DOHH2 (cell line): Measurements from ENCODE around the gene GABARAPL2.

Source experiments
- EZH2phosphoT487 ChIP-seq: fragments of 200-600 bp; sonication (generic); IDR thresholded peaks from 2 replicates; pipeline ENCODE4 v1.6.1; 2017; ENCODE audit warnings: borderline replicate concordance, mild to moderate bottlenecking, antibody characterized with exemption, low read length, moderate library complexity, mixed read lengths
- TF ChIP-seq, protein P1 (sequence below): fragments of 200-600 bp; sonication (generic); IDR thresholded peaks from one replicate; pipeline ENCODE4 v1.5.1; 2014; ENCODE audit warnings: antibody characterized with exemption, mild to moderate bottlenecking, low read depth, low read length; ENCODE audit not compliant: poor library complexity, severe bottlenecking

DNA sequence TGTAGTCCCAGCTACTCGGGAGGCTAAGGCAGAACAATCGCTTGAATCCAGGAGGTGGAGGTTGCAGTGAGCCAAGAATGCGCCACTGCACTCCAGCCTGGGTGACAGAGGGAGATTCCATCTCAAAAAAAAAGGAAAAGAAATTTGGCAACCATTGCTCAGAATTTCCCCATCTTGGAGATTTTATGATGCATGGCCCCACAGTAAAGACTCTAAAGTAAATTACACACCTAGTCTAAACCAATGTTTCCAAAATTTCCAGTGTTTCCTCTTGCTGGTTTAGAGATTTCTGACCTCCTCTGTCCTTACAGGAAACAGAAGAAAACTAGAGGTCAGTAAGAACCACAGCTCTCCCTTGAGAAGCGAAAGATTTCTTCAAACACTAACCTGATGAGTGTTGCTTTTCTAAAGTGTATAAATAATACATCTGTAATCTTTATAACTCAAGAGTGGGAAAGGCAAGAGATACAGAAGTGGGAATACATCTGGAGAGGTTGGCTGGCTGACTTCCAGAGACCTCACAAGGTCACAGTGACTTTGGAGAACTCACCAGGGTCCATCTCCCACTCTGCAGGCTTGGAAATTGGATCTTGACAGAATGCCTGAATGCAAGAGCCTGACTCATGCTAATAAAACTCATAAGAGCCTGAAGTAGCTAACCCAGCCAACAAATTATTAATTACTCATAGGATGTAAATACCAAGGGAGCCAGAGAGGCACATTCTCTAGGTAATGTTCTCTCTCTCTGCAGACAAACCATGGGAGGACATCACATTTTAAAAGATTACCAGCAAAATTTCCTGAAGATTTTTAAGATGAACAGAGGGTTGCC is 48.1 kb downstream of the GABARAPL2 start:
- TF ChIP-seq, protein P1, sequence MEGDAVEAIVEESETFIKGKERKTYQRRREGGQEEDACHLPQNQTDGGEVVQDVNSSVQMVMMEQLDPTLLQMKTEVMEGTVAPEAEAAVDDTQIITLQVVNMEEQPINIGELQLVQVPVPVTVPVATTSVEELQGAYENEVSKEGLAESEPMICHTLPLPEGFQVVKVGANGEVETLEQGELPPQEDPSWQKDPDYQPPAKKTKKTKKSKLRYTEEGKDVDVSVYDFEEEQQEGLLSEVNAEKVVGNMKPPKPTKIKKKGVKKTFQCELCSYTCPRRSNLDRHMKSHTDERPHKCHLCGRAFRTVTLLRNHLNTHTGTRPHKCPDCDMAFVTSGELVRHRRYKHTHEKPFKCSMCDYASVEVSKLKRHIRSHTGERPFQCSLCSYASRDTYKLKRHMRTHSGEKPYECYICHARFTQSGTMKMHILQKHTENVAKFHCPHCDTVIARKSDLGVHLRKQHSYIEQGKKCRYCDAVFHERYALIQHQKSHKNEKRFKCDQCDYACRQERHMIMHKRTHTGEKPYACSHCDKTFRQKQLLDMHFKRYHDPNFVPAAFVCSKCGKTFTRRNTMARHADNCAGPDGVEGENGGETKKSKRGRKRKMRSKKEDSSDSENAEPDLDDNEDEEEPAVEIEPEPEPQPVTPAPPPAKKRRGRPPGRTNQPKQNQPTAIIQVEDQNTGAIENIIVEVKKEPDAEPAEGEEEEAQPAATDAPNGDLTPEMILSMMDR, result no peak
- TF ChIP-seq EZH2phosphoT487, result no peak
